GM19468 (cell line): ENCODE results near the gene PAPPA.

Experiments
- ATAC-seq: cut with Tn5 transposase; IDR thresholded peaks from one replicate; pipeline ENCODE4 v1.9.1; 2021; ENCODE audit warnings: mild to moderate bottlenecking, moderate library complexity, moderate number of reproducible peaks; ENCODE audit not compliant: unreplicated experiment; ENCODE audit errors: extremely low read depth

PAPPA gene

DNA sequence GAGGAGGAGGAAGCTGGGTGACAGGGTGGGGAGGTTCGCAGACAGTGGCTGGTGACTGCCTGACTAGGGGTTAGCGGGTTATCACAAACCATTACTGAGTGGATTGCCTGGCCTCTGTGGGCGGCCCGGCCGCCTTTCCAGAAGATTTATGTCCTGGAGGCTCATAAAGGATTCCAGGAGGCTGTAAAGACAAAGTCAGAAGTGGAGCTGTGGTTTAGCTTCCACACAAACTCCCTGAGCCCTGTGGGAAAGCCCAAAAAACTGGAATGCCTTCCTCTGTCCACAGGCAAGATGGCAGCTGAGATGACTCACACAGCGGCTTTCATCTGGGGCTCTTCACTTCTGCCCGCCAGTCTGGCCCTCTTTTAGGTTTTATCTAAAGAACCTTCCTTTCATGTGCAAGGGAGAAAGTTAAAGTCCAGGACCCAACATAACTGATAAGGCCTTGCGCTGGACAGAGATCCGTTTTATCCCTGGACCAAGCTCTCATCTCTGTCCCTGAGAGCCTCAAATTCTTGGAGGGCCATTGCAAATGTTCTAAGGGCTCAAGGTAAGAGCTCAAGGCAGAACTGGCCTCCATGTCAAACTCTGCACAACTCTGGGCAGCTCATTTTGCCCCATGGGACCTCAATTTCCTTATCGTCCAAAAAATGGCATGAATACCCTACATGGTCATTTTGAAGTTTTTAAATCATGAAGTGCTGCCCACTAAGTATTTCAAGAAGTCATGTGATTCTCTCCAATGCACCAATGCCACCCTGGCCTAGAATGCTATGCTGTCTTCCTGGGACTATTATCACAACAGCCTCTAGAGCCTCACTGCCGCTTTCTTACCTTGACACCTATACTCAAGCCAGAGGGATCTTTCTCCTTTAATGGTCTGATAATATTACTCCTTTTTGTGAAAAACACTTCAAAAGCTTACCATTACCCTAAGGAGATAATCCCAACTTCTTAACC lies 284.1 kb downstream of the PAPPA start:
- ATAC-seq = no peak

DNA sequence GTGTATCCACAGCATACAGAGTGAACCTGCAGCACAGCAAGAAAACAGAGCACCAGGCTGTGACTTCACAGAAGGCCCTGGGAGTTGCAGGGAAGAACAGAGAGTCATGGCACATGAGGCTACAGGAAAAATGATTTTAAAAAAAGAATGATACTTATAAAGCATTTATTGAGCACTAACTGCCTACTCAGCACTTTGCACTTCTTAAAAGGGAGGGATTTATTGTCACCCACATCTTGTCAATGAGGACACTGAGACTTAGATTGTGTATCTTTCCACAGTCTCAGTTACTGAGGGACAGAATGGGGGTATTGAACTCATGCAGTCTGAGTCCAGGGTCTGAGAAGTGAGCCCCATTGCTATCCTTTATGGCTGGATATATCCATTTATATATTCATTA lies 288.9 kb downstream of the PAPPA start:
- no peak for ATAC-seq

DNA sequence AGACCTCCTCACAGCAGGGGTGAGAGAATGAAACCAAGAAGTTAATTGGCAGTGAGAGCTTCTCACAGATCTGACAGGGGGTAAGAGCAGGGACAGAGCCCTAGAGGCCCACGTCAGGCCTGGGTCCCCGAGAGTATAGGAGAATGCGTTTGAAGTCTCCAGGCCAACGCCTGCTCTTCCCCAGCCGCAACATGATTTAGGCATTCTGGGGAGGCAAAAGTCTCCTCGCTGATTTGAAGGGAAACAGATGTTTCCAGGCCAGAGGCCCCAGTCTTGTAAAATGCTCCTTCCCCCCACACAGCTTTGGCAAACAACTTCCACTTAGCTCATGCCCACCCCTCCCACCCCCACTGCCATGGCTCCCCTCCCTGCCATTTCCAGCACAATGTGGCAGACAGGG lies 294.3 kb downstream of the PAPPA start:
- no peak for ATAC-seq

DNA sequence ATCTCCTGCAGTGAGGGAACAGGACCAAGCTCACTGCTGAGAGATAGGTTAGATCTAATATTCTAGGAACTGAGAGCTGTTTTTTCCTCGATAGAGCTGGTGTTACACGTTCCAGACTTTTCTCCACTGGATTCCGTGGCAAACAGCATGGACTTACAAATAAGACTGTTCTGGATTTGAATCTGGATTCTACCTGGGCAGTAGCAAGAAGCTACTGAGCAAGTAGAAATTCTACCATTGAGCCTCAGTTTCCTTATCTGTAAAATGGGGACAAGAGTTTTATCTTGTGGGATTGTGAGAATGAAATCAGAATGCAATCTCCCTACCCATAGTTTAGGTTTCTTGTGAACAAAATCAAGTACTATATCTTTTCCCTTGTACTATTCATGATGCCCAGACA lies 294.8 kb downstream of the PAPPA start:
- ATAC-seq = no peak

DNA sequence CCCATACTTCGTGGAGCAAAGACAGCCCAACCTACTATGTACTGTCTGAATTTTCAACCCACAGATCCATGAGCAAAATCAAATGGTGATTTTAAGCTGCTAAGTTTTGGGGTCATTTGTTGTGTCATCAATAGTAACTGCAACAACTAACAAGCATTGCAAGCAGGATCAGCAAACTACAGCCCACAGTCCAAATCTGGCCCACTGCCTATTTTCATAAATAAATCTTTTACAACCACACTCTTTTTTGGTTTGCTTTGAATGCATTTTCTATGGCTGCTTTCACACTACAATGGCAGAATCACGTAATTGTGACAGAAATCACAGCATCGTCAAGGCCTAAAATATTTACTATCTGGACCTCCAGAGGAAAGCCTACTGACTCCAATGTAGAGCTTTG lies 296.4 kb downstream of the PAPPA start:
- no peak for ATAC-seq

DNA sequence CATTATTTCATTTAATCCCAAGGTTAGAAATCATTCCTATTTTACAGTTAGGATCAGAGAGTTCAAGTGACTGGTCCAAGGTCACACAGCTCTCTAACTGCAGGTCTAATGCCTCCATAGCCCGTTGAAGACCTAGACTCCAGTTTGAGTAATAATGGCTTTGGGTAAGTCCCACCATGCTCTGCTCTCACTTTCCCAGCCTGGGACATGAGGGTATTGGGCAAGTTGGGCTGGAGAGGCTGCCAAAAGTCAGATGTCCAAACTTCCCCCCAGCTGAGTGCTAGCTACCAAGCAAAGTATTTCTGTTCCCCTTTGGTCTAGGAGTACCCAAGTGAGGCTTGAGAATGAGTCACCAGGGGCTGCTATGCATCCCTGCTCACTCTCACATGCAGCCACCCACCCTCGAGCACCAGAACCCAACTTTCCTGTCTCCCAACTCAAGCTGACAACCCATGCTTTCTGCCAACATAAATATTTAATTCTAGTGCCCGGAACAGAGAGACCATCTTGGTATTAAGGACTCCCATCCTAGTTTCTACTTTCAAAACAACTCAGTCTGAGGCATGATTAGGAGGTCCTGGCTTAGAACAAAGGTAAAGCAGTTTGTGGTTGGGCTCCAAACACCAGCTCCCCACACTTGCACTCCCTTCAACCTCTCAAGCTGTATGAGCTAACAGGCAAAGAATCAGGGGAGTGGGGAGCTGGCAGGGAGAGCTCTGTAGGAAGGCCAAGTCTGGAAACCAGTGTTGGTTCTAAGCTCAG lies 297.0 kb downstream of the PAPPA start:
- peak; percentile 71 for ATAC-seq

DNA sequence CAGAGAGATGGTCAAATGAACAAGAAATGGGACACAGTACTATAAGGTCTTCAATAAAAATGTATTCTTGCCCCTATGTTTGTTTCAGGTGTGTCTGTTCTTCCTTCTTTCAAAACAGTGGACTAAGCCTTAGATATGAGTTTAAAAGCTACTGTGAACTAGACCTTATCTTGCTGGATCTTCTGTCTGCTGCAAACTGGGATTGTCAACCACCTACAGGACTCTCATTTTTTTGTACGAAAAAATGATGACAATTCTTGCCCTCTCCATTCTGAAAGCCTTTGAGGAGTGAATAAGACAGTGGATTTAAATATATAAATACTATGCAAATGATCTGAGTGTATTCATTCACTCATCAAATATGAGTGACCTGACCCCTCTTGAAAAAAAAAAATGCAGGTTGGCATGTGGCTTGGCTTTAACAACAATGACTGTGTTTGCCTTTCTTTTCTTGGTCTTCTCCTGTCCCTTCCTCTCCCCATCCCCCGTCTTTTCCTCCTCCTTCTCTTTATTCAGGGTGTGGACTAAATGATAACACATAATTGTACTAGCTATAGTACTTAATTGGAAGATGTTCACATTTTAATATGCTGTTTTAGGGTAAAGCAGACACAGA lies 298.0 kb downstream of the PAPPA start:
- ATAC-seq = no peak
